Stomach (tissue), 9 donors: ENCODE data around the gene POFUT2. TPM values are rescaled to one million over a fixed set of nuclear protein-coding genes. Genes with fewer than 3 reads are reported as not detected.

Source experiments
- DNase-seq, 2 donors: peaks; one replicate each; pipeline versions ENCODE4 v3.0.0 to v3.0.0-alpha.2; 2013 to 2019
- H3K27ac ChIP-seq, 5 donors: fragments of 200-600 bp in 4 of 5; sonication (generic) in 4 of 5; one replicate each; pipeline ENCODE4 v1.5.1; 2013 to 2019; ENCODE audit warnings: mild to moderate bottlenecking in 1 of 5, moderate library complexity in 1 of 5
- H3K27me3 ChIP-seq, 3 donors: fragments of 200-600 bp; sonication (generic); one replicate each; pipeline ENCODE4 v1.5.1; 2017 to 2019; ENCODE audit warnings: mixed run types in 1 of 3
- H3K36me3 ChIP-seq, 4 donors: fragments of 200-600 bp; sonication (generic); 1 replicate in 3 of 4; 2 replicates in 1 of 4; pipeline ENCODE4 v1.5.1; 2016 to 2019
- H3K4me1 ChIP-seq, 4 donors: fragments of 200-600 bp; sonication (generic); one replicate each; pipeline ENCODE4 v1.5.1; 2016 to 2019
- H3K4me3 ChIP-seq, 4 donors: fragments of 200-600 bp; sonication (generic) in 3 of 4; one replicate each; pipeline ENCODE4 v1.5.1; 2016 to 2019; ENCODE audit warnings: mild to moderate bottlenecking in 1 of 4
- H3K9me3 ChIP-seq, 4 donors: fragments of 200-600 bp; sonication (generic); one replicate each; pipeline ENCODE4 v1.5.1; 2016 to 2019
- EP300 ChIP-seq: sonication (generic); formaldehyde crosslinking; IDR thresholded peaks from one replicate; pipeline ENCODE4 v1.6.1; 2017; ENCODE audit warnings: antibody characterized with exemption
- POLR2A ChIP-seq, 4 donors: fragments of 450-650 bp; IDR thresholded peaks; one replicate each; pipeline ENCODE4 v1.6.1; 2016; ENCODE audit warnings: antibody characterized with exemption in 4 of 4, control low read depth in 2 of 4, mild to moderate bottlenecking in 1 of 4, moderate library complexity in 1 of 4
- POLR2AphosphoS5 ChIP-seq, 3 donors: sonication (generic); formaldehyde crosslinking; IDR thresholded peaks; one replicate each; pipeline ENCODE4 v1.6.1; 2016; ENCODE audit warnings: antibody characterized with exemption in 3 of 3
- WGBS, 5 donors: extraction: QIAGEN DNeasy Blood & Tissue Kit in 3 of 5; methylation state at CpG; one replicate each; pipeline versions ENCODE4 v1.1.5 to v1.1.7; 2013 to 2018; 5-methylcytosine and 5-hydroxymethylcytosine counted together
- intact Hi-C: fragments of 100-400 bp; cut with DNase I; formaldehyde crosslinking; loops from one replicate; pipeline ENCODE4 v1.15.1; 2023; ENCODE audit warnings: low total_unique reads
- polyA plus RNA-seq, 3 donors: library from polyadenylated mRNA; stranded (reverse); fragments of 200-250 nt; gene quantifications; one replicate each; pipeline ENCODE4 v1.2.3, GENCODE V29; 2013
- total RNA-seq, 5 donors: library from RNA; depleted of rRNA; stranded (reverse); fragments of >200 nt; gene quantifications; one replicate each; pipeline versions ENCODE4 v1.1.0 to v1.2.3, GENCODE V29; 2014 to 2016
- TF ChIP-seq, protein P1 (sequence below), 7 experiments: fragments of 450-650 bp in 4 of 7; fragments of 200-600 bp in 3 of 7; sonication (generic) in 3 of 7; IDR thresholded peaks; one replicate each; pipeline ENCODE4 v1.5.1; 2016 to 2019; ENCODE audit warnings: antibody characterized with exemption in 7 of 7, control low read depth in 2 of 7, mild to moderate bottlenecking in 1 of 7
- donor health status: healthy with polysubstance abuse.
- donor health status: Bipolar disorder and iron deficiency.
- donor health status: healthy.

The POFUT2 gene
- total and polyA plus RNA-seq, 8 donors, result 7.4 to 34.2 (median 22.4) TPM

DNA sequence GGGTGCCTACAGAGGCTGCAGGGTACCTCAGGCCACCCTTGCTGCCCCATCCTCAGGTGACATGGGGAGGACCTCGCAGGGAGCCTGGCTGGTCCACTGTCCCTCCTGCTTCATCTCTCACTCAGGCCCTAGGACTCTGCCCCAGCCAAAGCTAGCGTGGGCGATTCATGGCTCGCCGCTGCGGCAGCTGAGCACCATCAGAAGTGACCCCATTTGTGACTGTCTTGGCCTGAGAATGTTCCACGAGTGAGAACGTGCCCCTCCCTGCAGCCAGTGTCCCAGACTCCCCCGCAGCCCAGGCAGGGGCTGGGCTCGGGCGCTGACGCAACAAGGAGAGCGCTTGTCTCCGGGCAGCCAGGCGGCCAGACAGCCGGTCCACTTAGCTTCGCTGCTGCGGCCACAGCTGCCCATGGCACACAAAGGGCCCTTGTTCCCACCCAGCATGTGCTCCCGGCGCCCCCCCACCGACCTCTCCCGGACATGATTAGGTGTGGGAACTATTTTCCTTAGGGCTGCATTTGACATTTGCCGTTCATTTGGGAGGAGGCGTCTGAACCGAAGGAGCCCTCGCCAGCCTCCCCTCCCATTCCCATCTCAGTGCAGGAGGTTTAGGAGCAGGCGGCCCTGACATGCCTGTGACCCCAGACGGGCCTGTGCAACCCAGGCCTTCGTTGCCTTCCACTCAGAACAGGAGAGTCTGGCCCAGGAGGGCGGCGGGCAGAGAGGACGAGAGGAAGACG is 19.3 kb upstream of the POFUT2 start:
- Histone ChIP-seq H3K27me3 (peaks cover 0 to 44% (median 4%) of the 10 kb centered on the region in 3 donors), H3K9me3 (no peaks in the 10 kb centered on the region), H3K36me3 (no peaks in the 10 kb centered on the region), H3K4me3 (no peak overlapping the region), H3K4me1 (peaks cover 18 to 47% (median 30%) of the 10 kb centered on the region in 4 donors), H3K27ac (peak overlapping the region; percentile 64 to 83 (median 78))
- intact Hi-C loops, result no loop called here
- DNase-seq, result peak; percentile 51 to 92
- TF ChIP-seq POLR2A (IDR thresholded peaks at IDR 0.05), result no peak
- TF ChIP-seq EP300, result peak; percentile 74
- TF ChIP-seq POLR2AphosphoS5 (IDR thresholded peaks at IDR 0.05), result peak; percentile 65 to 82 (median 80)
- 31 to 44% (median 34%) methylated on average over 22 to 33 of the region's 33 CpGs for WGBS, 5 donors

DNA sequence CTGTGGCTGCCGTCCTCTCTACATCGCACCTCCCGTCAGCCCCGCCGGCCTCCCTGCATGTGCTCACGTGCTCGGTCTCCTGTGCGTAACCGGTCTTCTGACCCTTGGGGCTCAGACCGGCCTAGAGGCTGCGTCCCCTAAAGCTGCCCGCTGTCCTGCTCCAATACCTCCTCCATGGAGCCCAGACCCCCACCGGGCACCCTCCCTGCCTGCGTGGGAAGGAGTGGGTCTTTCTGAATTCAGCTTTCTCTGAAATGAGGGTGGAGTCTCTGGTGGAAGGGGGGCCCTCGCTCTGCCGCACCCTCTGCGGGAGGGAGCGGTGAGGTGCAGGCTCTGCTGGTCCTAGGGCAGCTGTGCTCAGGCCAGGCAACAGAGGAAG is 18.7 kb upstream of the POFUT2 start:
- Histone ChIP-seq H3K9me3 (no peaks in the 10 kb centered on the region), H3K4me3 (no peak overlapping the region), H3K36me3 (no peaks in the 10 kb centered on the region), H3K4me1 (peaks cover 18 to 51% (median 35%) of the 10 kb centered on the region in 4 donors), H3K27ac (peak overlapping the region; percentile 64 to 83 (median 78)), H3K27me3 (peaks cover 0 to 48% (median 4%) of the 10 kb centered on the region in 3 donors)
- intact Hi-C loops, result no loop called here
- TF ChIP-seq POLR2A (IDR thresholded peaks at IDR 0.05) (no peak), POLR2AphosphoS5 (IDR thresholded peaks at IDR 0.05) (no peak), EP300 (no peak)
- TF ChIP-seq, protein P1, sequence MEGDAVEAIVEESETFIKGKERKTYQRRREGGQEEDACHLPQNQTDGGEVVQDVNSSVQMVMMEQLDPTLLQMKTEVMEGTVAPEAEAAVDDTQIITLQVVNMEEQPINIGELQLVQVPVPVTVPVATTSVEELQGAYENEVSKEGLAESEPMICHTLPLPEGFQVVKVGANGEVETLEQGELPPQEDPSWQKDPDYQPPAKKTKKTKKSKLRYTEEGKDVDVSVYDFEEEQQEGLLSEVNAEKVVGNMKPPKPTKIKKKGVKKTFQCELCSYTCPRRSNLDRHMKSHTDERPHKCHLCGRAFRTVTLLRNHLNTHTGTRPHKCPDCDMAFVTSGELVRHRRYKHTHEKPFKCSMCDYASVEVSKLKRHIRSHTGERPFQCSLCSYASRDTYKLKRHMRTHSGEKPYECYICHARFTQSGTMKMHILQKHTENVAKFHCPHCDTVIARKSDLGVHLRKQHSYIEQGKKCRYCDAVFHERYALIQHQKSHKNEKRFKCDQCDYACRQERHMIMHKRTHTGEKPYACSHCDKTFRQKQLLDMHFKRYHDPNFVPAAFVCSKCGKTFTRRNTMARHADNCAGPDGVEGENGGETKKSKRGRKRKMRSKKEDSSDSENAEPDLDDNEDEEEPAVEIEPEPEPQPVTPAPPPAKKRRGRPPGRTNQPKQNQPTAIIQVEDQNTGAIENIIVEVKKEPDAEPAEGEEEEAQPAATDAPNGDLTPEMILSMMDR (IDR thresholded peaks at IDR 0.05), result no peak
- no peak for DNase-seq
- WGBS, 5 donors, result 78 to 86% (median 82%) methylated on average over 17 to 18 of the region's 18 CpGs

DNA sequence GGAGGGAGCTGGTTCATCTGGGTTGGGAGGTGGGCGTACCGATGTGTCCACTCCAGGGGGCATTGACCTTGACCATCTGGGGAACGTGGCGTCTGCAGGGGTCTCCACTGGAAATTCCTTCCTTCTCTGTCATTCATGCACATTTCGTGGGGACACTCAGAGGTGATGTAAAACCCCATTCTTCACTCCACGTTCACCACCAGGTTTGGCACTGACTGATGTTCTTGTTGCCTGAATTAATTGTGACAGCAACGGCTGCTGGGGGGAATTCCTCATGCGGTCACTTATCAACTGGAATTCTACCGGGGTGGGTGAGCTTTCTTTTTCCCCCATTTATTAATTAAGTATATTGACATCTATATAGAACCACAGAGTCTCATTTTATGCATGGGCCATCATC is 18.1 kb upstream of the POFUT2 start:
- Histone ChIP-seq H3K4me3 (no peak overlapping the region), H3K36me3 (no peaks in the 10 kb centered on the region), H3K4me1 (peaks cover 18 to 51% (median 36%) of the 10 kb centered on the region in 4 donors), H3K9me3 (no peaks in the 10 kb centered on the region), H3K27me3 (peaks cover 0 to 48% (median 4%) of the 10 kb centered on the region in 3 donors), H3K27ac (peak overlapping the region in 2 of 5 donors; percentile 75 to 83)
- intact Hi-C loops, result no loop called here
- DNase-seq, result no peak
- WGBS, 5 donors, result 70 to 84% (median 81%) methylated on average over 9 of the region's 9 CpGs
- TF ChIP-seq EP300 (no peak), POLR2AphosphoS5 (IDR thresholded peaks at IDR 0.05) (no peak), POLR2A (IDR thresholded peaks at IDR 0.05) (no peak)
- TF ChIP-seq, protein P1 (IDR thresholded peaks at IDR 0.05), result no peak

DNA sequence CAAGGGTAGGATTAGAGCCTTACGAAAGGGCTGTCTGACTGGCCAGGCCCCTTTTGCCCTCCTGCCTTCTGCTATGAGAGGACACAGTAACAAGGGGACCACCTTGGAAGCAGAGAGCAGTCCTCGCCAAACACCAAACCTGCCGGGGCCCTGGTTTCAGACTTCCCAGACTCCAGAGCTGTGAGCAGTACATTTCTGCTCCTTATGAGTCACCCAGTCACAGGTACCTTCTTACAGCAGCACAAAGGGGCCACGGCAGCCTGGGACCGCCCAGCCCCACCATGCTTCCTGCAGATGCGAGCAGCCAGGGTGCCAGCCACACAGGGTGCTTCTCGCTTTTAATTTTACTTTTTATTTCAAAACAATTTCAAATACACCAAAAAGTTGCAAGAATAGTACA is 17.2 kb upstream of the POFUT2 start:
- intact Hi-C loops, result no loop called here
- Histone ChIP-seq H3K4me1 (peaks cover 18 to 45% (median 39%) of the 10 kb centered on the region in 4 donors), H3K9me3 (no peaks in the 10 kb centered on the region), H3K4me3 (no peak overlapping the region), H3K36me3 (no peaks in the 10 kb centered on the region), H3K27me3 (peaks cover 0 to 42% (median 4%) of the 10 kb centered on the region in 3 donors), H3K27ac (peak overlapping the region in 2 of 5 donors; percentile 12 to 80)
- TF ChIP-seq POLR2A (IDR thresholded peaks at IDR 0.05), result no peak
- no peak for TF ChIP-seq EP300
- TF ChIP-seq POLR2AphosphoS5 (IDR thresholded peaks at IDR 0.05), result no peak
- TF ChIP-seq, protein P1 (IDR thresholded peaks at IDR 0.05), result no peak
- peak in 1 of 2 donors; percentile 12 for DNase-seq
- 72 to 89% (median 78%) methylated on average over 7 of the region's 7 CpGs for WGBS, 5 donors

DNA sequence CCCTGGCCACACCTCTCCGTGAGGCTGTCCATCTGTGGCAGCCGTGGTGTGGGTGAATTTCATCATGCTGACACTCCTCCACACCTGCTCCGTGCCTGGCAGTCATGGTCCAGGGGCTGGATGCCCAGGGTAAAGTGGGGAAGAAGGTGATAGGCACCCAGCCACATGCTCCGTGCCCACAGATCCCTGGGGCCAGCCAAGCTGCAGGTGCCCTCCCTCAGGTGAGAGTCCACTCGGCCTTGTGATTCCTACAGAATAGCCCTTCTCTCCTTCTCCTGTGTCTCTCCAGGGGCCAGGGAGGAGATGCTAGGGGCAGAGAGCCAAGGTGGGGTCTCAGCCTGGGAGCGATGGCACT is 16.8 kb upstream of the POFUT2 start:
- no peak for DNase-seq
- intact Hi-C loops, result no loop called here
- Histone ChIP-seq H3K4me3 (no peak overlapping the region), H3K9me3 (no peaks in the 10 kb centered on the region), H3K27me3 (peaks cover 0 to 42% (median 4%) of the 10 kb centered on the region in 3 donors), H3K36me3 (no peaks in the 10 kb centered on the region), H3K4me1 (peaks cover 18 to 45% (median 38%) of the 10 kb centered on the region in 4 donors), H3K27ac (peak overlapping the region in 2 of 5 donors; percentile 12 to 80)
- WGBS, 5 donors, result 81 to 90% (median 87%) methylated on average over 6 of the region's 6 CpGs
- TF ChIP-seq EP300 (no peak), POLR2A (IDR thresholded peaks at IDR 0.05) (no peak), POLR2AphosphoS5 (IDR thresholded peaks at IDR 0.05) (no peak)
- TF ChIP-seq, protein P1 (IDR thresholded peaks at IDR 0.05), result no peak
